HG03060 (cell line): ENCODE results near the gene KLK5.
"Not testable (repeated sequence)": the region's sequence is repeated elsewhere in the genome, so short reads cannot be mapped to it uniquely, and the experiment has no call there.

Experiments
- ATAC-seq: cut with Tn5 transposase; IDR thresholded peaks from one replicate; pipeline ENCODE4 v1.9.1; 2021; ENCODE audit warnings: low read depth, moderate number of reproducible peaks; ENCODE audit not compliant: unreplicated experiment

Gene KLK5

GRCh38 chr19:50952910-50953309 lies at the start of gene KLK5:
Gene KLK5, minus strand, starts transcription at chr19:50953038. Its CDS starts 381 bp downstream, at chr19:50952657.
- no peak for ATAC-seq

- no peak for ATAC-seq
These were observed 49.3 kb upstream of the KLK5 start for GRCh38 chr19:51002089-51002532.

GRCh38 chr19:51001515-51001914 lies 48.7 kb upstream of the KLK5 start, which contains the start of gene KLK8:
Gene KLK8, minus strand, starts transcription at chr19:51001604. Its CDS starts 437 bp downstream, at chr19:51001167.
- no peak for ATAC-seq

GRCh38 chr19:51000981-51001380 lies 48.1 kb upstream of the KLK5 start:
- ATAC-seq, result no peak

- no peak for ATAC-seq
These were observed 47.6 kb upstream of the KLK5 start for GRCh38 chr19:51000426-51000825.

- no peak for ATAC-seq
These were observed 45.8 kb upstream of the KLK5 start for GRCh38 chr19:50998686-50999085.

- no peak for ATAC-seq
These were observed 45.2 kb upstream of the KLK5 start for GRCh38 chr19:50998061-50998460.

GRCh38 chr19:50994129-50994528 lies 41.3 kb upstream of the KLK5 start:
- no peak for ATAC-seq

GRCh38 chr19:50992666-50993035 lies 39.8 kb upstream of the KLK5 start:
- ATAC-seq, result no peak

GRCh38 chr19:50984416-50984815 lies 31.6 kb upstream of the KLK5 start:
- ATAC-seq, result not testable (repeated sequence)

GRCh38 chr19:50983625-50984292 lies 30.9 kb upstream of the KLK5 start, which contains the start of gene KLK7:
Gene KLK7, minus strand, starts transcription at chr19:50983917. Its CDS starts 1,518 bp downstream, at chr19:50982399.
- no peak for ATAC-seq

GRCh38 chr19:50982186-50982585 lies 29.3 kb upstream of the KLK5 start:
- no peak for ATAC-seq

- no peak for ATAC-seq
These were observed 28.8 kb upstream of the KLK5 start for GRCh38 chr19:50981587-50982146.

GRCh38 chr19:50980208-50980607 lies 27.4 kb upstream of the KLK5 start:
- ATAC-seq, result no peak

- no peak for ATAC-seq
These were observed 26.9 kb upstream of the KLK5 start for GRCh38 chr19:50979758-50980157.

GRCh38 chr19:50978772-50979390 lies 26.0 kb upstream of the KLK5 start:
- ATAC-seq, result no peak

- no peak for ATAC-seq
These were observed 24.8 kb upstream of the KLK5 start for GRCh38 chr19:50977626-50978025.

GRCh38 chr19:50975766-50976165 lies 22.9 kb upstream of the KLK5 start:
- no peak for ATAC-seq

GRCh38 chr19:50974702-50975556 lies 22.1 kb upstream of the KLK5 start:
- no peak for ATAC-seq

GRCh38 chr19:50972795-50973376 lies 20.0 kb upstream of the KLK5 start:
- ATAC-seq, result no peak
